HuH-7.5 (cell line): ENCODE data around the gene SLC7A10.

Source experiments
- DNase-seq: peaks from one replicate; pipeline ENCODE4 v3.0.0; 2011; ENCODE audit warnings: low spot score

SLC7A10 gene

GRCh38 chr19:33254245-33254824 lies 28.7 kb upstream of the SLC7A10 start:
- no peak for DNase-seq

GRCh38 chr19:33252971-33253370 lies 27.3 kb upstream of the SLC7A10 start:
- DNase-seq, result no peak

- DNase-seq, result no peak
Observed at GRCh38 chr19:33252418-33252962, 26.8 kb upstream of the SLC7A10 start.

- no peak for DNase-seq
Observed at GRCh38 chr19:33251526-33252090, 26.0 kb upstream of the SLC7A10 start.

GRCh38 chr19:33251076-33251475 lies 25.4 kb upstream of the SLC7A10 start:
- DNase-seq, result no peak

GRCh38 chr19:33250500-33250899 lies 24.9 kb upstream of the SLC7A10 start:
- DNase-seq, result no peak

- no peak for DNase-seq
Observed at GRCh38 chr19:33249740-33250366, 24.2 kb upstream of the SLC7A10 start.

GRCh38 chr19:33248954-33249613 lies 23.4 kb upstream of the SLC7A10 start:
- DNase-seq, result peak; percentile 53

GRCh38 chr19:33248553-33248953 lies 22.9 kb upstream of the SLC7A10 start:
- peak; percentile 68 for DNase-seq

GRCh38 chr19:33248104-33248503 lies 22.5 kb upstream of the SLC7A10 start:
- DNase-seq, result no peak

GRCh38 chr19:33247441-33247819 lies 21.8 kb upstream of the SLC7A10 start:
- no peak for DNase-seq

GRCh38 chr19:33246709-33247440 lies 21.2 kb upstream of the SLC7A10 start:
- DNase-seq, result no peak

GRCh38 chr19:33245948-33246708 lies 20.5 kb upstream of the SLC7A10 start:
- no peak for DNase-seq

GRCh38 chr19:33242911-33243310 lies 17.3 kb upstream of the SLC7A10 start:
- no peak for DNase-seq

GRCh38 chr19:33242131-33242530 lies 16.5 kb upstream of the SLC7A10 start:
- no peak for DNase-seq

- DNase-seq, result peak; percentile 68
Observed at GRCh38 chr19:33241530-33242101, 16.0 kb upstream of the SLC7A10 start.

GRCh38 chr19:33241091-33241529 lies 15.5 kb upstream of the SLC7A10 start:
- no peak for DNase-seq

- DNase-seq, result no peak
Observed at GRCh38 chr19:33240181-33240771, 14.6 kb upstream of the SLC7A10 start.

- DNase-seq, result no peak
Observed at GRCh38 chr19:33239223-33239975, 13.7 kb upstream of the SLC7A10 start.
